ENCODE data around the gene BCKDHB.

BCKDHB gene

GRCh38 chr6:80151635-80152034 lies 45.2 kb downstream of the BCKDHB start:
- no peak for DNase-seq (ENCODE audit: low read depth in 2 of 2)

GRCh38 chr6:80154160-80154559 lies 47.7 kb downstream of the BCKDHB start:
- no peak for DNase-seq (ENCODE audit: low read depth in 2 of 2)

GRCh38 chr6:80156221-80156620 lies 49.8 kb downstream of the BCKDHB start:
- no peak for DNase-seq (ENCODE audit: low read depth in 2 of 2)

GRCh38 chr6:80158478-80158989 lies 52.1 kb downstream of the BCKDHB start:
- no peak for DNase-seq (ENCODE audit: low read depth in 2 of 2)

- no peak for DNase-seq (ENCODE audit: low read depth in 2 of 2)
These were observed 55.0 kb downstream of the BCKDHB start for GRCh38 chr6:80161434-80161833.

GRCh38 chr6:80163754-80164187 lies 57.3 kb downstream of the BCKDHB start:
- no peak for DNase-seq (ENCODE audit: low read depth in 2 of 2)

GRCh38 chr6:80165143-80165542 lies 58.7 kb downstream of the BCKDHB start:
- DNase-seq (ENCODE audit: low read depth in 2 of 2) = no peak

GRCh38 chr6:80165819-80166218 lies 59.3 kb downstream of the BCKDHB start:
- no peak for DNase-seq (ENCODE audit: low read depth in 2 of 2)

GRCh38 chr6:80170433-80170832 lies 64.0 kb downstream of the BCKDHB start:
- no peak for DNase-seq (ENCODE audit: low read depth in 2 of 2)

GRCh38 chr6:80173411-80173810 lies 66.9 kb downstream of the BCKDHB start:
- no peak for DNase-seq (ENCODE audit: low read depth in 2 of 2)

- no peak for DNase-seq (ENCODE audit: low read depth in 2 of 2)
These were observed 68.6 kb downstream of the BCKDHB start for GRCh38 chr6:80174900-80175572.

- DNase-seq (ENCODE audit: low read depth in 2 of 2) = no peak
These were observed 73.2 kb downstream of the BCKDHB start for GRCh38 chr6:80179695-80180094.

- DNase-seq (ENCODE audit: low read depth in 2 of 2) = no peak
These were observed 75.0 kb downstream of the BCKDHB start for GRCh38 chr6:80181352-80182081.

- no peak for DNase-seq (ENCODE audit: low read depth in 2 of 2)
These were observed 75.8 kb downstream of the BCKDHB start for GRCh38 chr6:80182308-80182707.

- no peak for DNase-seq (ENCODE audit: low read depth in 2 of 2)
These were observed 76.7 kb downstream of the BCKDHB start for GRCh38 chr6:80183019-80183795.

- no peak for DNase-seq (ENCODE audit: low read depth in 2 of 2)
These were observed 79.0 kb downstream of the BCKDHB start for GRCh38 chr6:80185492-80185891.

- no peak for DNase-seq (ENCODE audit: low read depth in 2 of 2)
These were observed 79.6 kb downstream of the BCKDHB start for GRCh38 chr6:80186082-80186481.

- no peak for DNase-seq (ENCODE audit: low read depth in 2 of 2)
These were observed 90.4 kb downstream of the BCKDHB start for GRCh38 chr6:80196906-80197305.

GRCh38 chr6:80197474-80197873 lies 91.0 kb downstream of the BCKDHB start:
- DNase-seq (ENCODE audit: low read depth in 2 of 2) = no peak

GRCh38 chr6:80197986-80198385 lies 91.5 kb downstream of the BCKDHB start:
- no peak for DNase-seq (ENCODE audit: low read depth in 2 of 2)

- DNase-seq (ENCODE audit: low read depth in 2 of 2) = no peak
These were observed 96.8 kb downstream of the BCKDHB start for GRCh38 chr6:80203283-80203682.

- no peak for DNase-seq (ENCODE audit: low read depth in 2 of 2)
These were observed 98.9 kb downstream of the BCKDHB start for GRCh38 chr6:80205404-80205803.

All from stimulated activated CD4-positive, alpha-beta T cell treated with anti-CD3 and anti-CD28 coated beads, Interleukin-1b, Interleukin-23, amount 100 ng/mL, for 1 hour (primary cell).